HG02571 (cell line): ENCODE data around the gene EXOC4.
A peak's percentile ranks its signal among the peaks of the same experiment; 100 is the strongest.
"Not testable (repeated sequence)": the region's sequence is repeated elsewhere in the genome, so short reads cannot be mapped to it uniquely, and the experiment has no call there.

Experiments
- ATAC-seq: cut with Tn5 transposase; IDR thresholded peaks from one replicate; pipeline ENCODE4 v1.9.1; 2021; ENCODE audit warnings: mild to moderate bottlenecking, moderate library complexity; ENCODE audit not compliant: unreplicated experiment

The EXOC4 gene

GRCh38 chr7:133777701-133778100, 524.8 kb downstream of the EXOC4 start:
- no peak for ATAC-seq

DNA sequence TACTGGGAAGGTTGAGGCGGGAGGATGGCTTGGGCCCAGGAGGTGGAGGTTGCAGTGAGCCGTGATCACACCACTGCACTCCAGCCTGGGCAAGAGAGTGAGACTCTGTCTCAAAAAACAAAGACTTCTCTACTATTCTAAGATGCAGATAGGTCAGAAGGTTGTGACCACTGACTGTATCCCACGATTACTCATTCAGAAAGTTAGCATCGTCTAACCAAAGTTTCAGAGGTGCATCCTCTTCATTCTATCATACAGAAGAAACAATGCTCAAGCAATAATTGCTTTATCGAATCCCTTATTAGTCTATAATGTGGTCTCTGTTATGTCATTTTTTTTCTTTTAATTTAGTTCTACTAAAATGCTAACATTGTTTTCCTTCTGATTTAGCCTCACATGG, 525.6 kb downstream of the EXOC4 start:
- peak; percentile 65 for ATAC-seq

- ATAC-seq: not testable (repeated sequence)
These were observed 526.7 kb downstream of the EXOC4 start for GRCh38 chr7:133779538-133779937.

- no peak for ATAC-seq
These were observed 528.0 kb downstream of the EXOC4 start for GRCh38 chr7:133780912-133781311.

- ATAC-seq: no peak
These were observed 528.7 kb downstream of the EXOC4 start for GRCh38 chr7:133781486-133782090.

GRCh38 chr7:133782470-133782869, 529.6 kb downstream of the EXOC4 start:
- no peak for ATAC-seq

GRCh38 chr7:133783276-133783675, 530.4 kb downstream of the EXOC4 start:
- ATAC-seq: no peak

- ATAC-seq: no peak
These were observed 531.7 kb downstream of the EXOC4 start for GRCh38 chr7:133784486-133785001.

DNA sequence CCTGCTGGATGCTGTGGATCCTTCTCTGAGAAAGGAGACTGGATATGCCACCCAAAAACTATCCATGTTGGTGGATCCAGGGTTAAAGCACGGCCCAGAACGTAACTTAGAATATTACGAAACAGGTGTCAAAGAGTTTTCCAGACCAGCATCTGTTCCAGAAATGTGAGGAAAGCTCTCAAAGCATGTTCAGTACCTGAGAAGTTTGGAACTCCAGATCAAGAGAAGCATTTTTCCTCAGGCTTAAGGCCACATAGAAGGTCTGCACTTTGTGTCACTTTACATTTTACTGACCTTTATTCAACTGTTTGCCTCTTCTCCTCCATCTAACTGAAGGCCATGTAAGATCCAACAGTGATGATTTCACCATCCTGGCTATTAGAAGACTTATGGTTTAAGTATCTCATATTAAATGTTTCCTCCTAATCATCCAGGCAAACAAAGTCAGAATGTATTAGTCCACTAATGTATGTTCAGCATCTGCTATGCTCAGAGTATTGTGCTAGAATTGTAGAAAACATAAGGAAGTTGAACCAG, 533.6 kb downstream of the EXOC4 start:
- ATAC-seq: no peak

- ATAC-seq: no peak
These were observed 537.1 kb downstream of the EXOC4 start for GRCh38 chr7:133789974-133790373.

DNA sequence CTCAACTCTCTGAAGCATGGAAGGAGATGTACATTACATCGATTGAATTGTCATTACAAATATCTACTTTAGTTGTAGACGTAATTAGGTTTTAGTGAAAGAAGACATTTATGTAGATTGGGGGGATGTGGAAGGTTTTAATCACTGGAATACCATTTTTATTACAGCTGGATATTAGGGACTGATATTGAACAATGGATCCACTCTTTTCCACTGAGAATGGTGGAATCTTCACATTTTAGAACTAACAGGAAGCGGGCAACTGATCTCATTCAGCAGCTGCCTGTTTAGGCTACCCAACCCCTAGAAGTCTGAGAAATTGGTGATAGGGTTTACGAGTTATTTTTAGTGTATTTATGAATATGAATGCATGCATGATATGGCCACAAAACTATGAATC, 538.0 kb downstream of the EXOC4 start:
- ATAC-seq: no peak

GRCh38 chr7:133794479-133794878, 541.6 kb downstream of the EXOC4 start:
- no peak for ATAC-seq

GRCh38 chr7:133795068-133795665, 542.3 kb downstream of the EXOC4 start:
- no peak for ATAC-seq

- no peak for ATAC-seq
These were observed 544.2 kb downstream of the EXOC4 start for GRCh38 chr7:133796782-133797745.

DNA sequence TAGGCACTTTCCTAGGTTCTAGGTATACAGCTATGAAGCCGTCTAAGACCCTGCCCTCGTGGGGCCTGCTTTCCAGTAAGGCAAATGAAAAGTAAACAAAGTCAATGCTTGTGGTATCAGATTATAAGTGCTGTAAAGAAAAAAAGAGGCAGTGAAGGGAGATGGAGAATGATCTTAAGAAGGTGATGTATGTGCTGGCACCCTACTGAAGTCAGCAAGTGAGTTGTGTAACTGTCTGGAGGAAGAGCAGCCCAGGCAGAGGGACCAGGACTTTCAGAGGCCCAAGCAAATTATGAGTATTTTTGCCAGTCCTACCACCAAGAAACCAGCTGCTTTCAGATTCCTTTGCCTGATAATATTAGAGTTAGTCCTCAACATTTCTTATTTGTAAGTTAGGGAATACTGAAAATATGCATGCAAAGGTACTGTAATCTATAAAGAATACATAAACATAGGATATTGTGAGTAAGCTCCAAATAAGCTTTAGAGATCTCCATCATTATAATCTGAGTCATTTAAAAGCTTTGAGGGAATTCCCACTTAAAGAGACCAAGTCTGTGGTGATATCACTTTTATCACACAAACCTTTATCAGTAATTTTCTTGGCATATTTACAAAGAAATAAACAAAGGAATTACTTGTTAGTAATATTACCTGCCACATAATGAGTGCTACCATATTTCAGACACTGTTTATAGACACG, 545.1 kb downstream of the EXOC4 start:
- no peak for ATAC-seq

- ATAC-seq: no peak
These were observed 548.5 kb downstream of the EXOC4 start for GRCh38 chr7:133801341-133801740.

DNA sequence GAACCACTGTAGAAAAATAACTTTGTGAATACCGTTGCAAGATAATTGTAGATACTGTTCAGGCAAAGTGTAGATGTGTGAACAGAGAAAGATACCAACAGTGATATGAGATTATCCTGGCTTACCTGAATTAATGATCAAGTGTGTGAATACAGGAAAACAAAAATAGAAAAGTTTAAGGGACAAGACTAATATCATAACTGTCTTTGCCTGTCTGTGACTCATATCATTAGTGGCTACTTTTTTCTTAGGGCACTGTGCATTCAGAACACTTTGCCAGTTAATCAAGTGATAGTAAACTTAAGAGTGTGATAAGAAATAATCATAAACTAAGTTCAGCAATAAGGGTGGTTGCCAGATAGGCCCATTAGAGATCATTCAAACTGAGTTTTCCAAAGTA, 551.2 kb downstream of the EXOC4 start:
- ATAC-seq: no peak

GRCh38 chr7:133805426-133805825, 552.5 kb downstream of the EXOC4 start:
- no peak for ATAC-seq

DNA sequence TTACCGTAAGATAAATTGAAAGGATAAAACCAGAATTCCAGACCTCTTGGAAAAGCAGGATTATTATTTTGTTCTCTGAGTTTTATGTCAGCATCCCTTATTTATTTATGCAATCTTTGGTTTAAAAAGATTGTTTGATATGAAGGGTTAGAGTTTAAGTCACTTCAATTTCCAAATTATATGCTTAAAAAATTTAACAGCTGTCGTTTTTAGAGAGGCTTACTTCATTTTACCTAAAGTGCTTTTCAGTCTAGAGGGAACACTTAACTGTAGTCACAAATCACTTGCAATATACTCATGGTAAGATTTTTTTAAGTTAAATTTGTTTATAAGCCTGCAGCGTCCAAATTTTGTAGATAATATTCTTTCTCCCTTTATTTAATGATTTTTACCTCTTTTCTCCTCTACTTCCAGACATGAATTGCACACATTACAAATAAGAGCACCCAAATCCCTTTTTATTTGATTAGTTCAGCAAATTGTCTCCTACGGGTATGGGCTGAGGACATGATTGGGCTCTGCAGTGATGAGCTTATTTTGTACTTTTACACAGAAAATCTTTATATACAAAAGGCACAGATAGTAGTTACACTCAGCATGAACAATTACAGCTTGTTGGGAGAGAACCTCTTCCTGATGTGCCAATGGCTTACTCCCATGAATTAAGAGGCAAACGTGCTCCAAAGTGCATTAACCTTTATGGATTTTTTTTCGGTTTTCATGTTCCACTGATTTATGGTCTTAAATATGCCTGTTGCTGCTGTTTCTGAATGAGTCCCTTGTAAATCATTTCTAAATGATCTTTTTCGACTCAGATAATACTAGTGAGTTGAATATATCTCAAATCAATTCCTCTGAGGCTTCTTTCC, 555.0 kb downstream of the EXOC4 start:
- ATAC-seq: no peak

GRCh38 chr7:133808493-133808866, 555.6 kb downstream of the EXOC4 start:
- no peak for ATAC-seq
